GM12864 (cell line): Measurements from ENCODE around the gene RNF130.

ENCODE experiments used
- DNase-seq: peaks from one replicate; pipeline ENCODE4 v3.0.0-alpha.2; 2011; ENCODE audit warnings: low read depth
- H3K4me3 ChIP-seq: 2 replicates; pipeline ENCODE4 v1.5.1; 2011; ENCODE audit warnings: mild to moderate bottlenecking, low read depth, low read length, control low read depth
- TF ChIP-seq, protein P1 (sequence below): IDR thresholded peaks from 2 replicates; pipeline ENCODE4 v1.5.1; 2011; ENCODE audit warnings: low read depth, mild to moderate bottlenecking, moderate library complexity, low read length, control low read depth, inconsistent platforms; ENCODE audit errors: missing control alignments

Gene RNF130

DNA sequence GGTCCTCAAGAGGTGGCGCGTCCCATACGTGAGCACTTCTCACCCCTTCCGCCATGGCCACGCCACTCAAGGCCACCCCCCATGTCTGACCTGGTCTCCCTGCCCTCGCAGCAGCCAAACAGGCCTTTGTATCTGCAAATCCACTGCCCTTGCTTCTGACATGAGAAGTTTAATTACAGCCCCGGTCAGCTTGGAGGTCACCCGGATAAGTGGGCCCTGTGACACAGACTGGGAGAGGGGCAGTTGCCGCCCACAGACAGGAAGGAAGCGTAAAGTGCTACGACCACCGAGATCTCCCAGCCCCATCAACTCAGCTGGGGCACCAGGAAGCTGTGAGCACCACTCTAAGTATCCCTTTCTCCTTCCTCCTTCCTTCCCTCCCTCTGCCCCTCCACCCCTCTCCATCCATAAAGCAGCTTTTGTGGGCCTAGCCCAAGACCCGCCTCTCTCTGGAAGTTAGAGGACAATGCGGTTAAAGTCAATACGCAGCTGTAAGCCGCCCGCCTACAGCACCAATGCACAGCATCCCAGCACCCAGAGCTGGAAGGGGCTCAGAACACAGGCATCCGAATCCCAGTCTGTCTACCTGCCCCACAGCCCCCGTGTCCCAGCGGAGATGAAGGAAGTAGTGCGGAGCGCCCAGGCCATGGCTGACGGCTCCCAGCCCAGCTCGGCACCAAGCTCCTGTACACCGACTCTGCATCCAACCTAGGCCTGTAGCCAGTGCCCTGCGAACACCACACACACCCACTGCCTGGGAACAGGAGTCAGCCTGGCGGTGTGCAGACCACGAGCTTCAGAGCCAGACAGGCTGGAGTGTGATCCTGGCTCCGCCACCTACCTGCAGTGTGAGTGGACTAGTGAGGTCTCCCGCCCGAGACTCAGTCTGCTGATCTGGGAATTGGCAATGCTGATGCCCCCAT is 44.8 kb upstream of the RNF130 start:
- no peak for DNase-seq
- TF ChIP-seq, protein P1, sequence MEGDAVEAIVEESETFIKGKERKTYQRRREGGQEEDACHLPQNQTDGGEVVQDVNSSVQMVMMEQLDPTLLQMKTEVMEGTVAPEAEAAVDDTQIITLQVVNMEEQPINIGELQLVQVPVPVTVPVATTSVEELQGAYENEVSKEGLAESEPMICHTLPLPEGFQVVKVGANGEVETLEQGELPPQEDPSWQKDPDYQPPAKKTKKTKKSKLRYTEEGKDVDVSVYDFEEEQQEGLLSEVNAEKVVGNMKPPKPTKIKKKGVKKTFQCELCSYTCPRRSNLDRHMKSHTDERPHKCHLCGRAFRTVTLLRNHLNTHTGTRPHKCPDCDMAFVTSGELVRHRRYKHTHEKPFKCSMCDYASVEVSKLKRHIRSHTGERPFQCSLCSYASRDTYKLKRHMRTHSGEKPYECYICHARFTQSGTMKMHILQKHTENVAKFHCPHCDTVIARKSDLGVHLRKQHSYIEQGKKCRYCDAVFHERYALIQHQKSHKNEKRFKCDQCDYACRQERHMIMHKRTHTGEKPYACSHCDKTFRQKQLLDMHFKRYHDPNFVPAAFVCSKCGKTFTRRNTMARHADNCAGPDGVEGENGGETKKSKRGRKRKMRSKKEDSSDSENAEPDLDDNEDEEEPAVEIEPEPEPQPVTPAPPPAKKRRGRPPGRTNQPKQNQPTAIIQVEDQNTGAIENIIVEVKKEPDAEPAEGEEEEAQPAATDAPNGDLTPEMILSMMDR, result no peak
- no peak overlapping the region for H3K4me3 ChIP-seq

DNA sequence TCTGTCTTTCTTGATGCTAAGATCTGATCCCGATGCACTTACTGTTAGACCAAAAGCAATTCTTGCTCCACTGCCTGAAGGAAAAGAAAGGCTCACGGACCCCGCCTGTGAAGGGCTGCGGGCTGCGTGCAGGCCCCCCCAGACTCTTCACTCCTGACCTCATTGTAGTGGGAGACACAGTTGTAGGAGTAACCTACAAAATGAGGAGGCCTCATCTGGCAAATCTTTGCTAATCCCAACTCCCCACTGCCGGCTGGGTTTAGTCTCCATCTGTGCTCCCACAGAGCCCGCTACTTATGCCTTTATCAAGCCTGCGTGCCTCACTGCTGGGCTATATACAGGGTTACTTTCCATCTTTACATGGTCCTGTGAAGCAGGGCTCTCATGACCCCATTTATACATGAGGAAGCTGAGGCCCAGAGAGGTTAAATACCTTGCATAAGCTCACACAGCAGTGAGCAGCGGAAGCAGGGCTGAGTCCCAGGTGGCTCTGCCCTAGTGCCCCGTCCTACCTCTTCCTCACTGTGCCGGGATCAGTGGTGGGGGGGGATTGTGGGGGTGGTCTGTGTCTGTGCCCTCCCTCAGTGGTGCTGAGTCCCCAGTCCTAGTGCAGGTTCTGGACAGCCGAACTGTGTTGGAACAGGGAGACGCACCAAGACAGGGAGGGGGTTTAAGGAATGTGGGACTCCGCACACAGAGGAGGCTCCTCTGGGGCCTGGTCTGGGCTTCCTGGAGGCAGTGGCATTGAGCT is 43.9 kb upstream of the RNF130 start:
- H3K4me3 ChIP-seq, result no peak overlapping the region
- no peak for DNase-seq
- TF ChIP-seq, protein P1, result no peak

DNA sequence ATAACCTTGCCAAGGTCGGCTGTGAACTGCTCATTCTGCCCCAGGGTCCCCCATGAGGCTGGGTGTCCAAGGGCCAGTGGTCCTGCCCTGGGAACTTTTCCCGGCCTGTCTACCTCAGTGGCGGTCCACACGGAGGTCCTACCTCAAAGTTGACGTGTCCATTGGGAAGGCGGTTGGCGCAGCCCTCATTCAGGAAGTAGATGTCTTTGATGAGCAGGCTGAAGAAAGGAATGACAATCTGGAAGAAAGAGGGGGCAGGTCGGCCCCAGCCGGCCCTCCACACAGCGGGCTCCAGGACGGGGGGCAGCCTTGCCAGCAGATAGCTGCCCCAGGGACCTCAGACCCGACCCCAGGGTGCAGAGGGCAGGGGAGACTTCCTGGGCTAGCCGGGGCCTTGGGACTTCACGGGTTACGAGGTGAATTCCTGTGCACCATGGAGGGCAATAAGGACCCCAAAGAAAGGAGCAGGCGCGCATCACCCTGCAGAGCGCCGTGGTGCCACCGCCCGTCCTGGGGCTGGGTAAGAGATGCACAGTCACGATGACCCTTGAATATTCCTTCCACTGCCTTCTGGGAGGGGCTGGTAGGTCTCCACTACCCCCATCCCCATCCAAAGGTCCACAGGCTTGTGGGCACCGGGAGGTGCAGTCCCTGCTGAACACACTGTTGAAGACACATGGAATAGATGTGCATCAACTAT is 42.9 kb upstream of the RNF130 start:
- no peak overlapping the region for H3K4me3 ChIP-seq
- no peak for DNase-seq
- TF ChIP-seq, protein P1, result no peak

DNA sequence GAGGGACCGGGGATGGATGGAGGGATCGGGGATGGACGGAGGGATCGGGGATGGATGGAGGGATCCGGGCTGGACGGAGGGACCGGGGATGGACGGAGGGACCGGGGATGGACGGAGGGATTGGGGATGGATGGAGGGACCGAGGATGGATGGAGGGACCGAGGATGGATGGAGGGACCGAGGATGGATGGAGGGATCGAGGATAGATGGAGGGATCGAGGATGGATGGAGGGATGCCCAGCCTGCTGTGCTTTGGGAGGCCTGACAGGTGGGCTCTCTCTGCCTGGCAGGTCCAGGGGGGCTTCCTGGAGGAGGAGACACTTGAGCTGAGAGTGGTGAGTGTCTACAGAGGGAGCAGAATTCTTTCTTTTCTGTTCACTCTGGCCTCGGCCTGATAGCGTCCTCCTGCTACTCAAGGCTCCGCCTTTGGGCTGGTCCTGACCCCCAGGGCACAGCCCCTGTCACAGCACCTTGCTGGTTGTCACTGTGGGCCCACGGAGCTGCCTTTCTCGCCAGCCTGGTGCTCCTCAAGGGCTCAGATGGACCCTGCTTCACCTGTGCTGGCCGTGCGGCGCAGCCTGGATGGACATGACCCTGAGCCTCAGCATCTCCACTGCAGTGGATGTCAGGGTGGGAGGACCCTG is 42.2 kb upstream of the RNF130 start:
- TF ChIP-seq, protein P1, result no peak
- no peak overlapping the region for H3K4me3 ChIP-seq
- no peak for DNase-seq

DNA sequence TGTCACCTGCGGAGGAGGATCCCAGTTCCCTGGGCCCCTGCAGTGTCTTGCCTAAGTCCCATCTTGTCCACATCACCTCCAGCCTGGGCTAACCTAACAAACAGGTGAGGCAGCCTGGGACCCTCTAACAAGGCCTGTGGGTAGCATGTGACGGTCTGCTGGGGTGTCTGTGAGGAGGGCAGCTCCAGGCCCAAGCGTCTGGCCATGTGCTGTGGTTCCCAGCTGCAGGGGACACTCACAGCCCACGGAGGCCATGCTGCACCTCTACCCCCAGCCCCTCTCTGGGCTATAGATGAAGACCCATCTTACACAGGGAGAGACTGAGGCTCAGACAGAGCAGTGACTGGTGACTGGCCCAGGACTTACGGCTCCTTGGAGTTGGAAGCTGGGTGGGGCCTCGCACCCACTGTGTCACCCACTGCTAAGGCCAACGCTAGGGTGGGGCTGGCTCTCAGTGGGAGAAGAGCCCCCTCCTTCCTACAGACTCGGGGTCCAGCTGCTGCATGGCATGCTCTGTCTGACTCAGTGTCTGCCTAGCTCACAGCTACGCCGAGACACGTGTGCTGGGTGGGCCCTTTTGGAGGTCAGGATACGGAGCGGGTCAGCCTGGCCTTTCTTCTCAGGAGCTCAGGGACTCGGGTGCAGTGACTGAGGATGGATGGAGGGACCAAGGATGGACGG is 40.8 kb upstream of the RNF130 start:
- H3K4me3 ChIP-seq, result no peak overlapping the region
- TF ChIP-seq, protein P1, result no peak
- no peak for DNase-seq
